Renal cortical epithelial cell (primary cell): ENCODE results near the gene OR14I1. TPM values are rescaled to one million over a fixed set of nuclear protein-coding genes. Genes with fewer than 3 reads are reported as not detected.
"Not testable (repeated sequence)": the region's sequence is repeated elsewhere in the genome, so short reads cannot be mapped to it uniquely, and the experiment has no call there.

ENCODE experiments used
- DNase-seq: peaks from one replicate; pipeline ENCODE4 v3.0.0-alpha.2; 2011; ENCODE audit warnings: low read depth
- total RNA-seq: library from RNA; depleted of rRNA; stranded (reverse); fragments of >200 nt; gene quantifications from 2 replicates; pipeline ENCODE4 v1.2.3, GENCODE V29; 2014

The OR14I1 gene
- total RNA-seq, 1 donor from 2014 or later: not detected

GRCh38 chr1:248688527-248689298 lies 13.9 kb downstream of the OR14I1 start:
- DNase-seq: peak; percentile 7

GRCh38 chr1:248686815-248687214 lies 15.8 kb downstream of the OR14I1 start:
- DNase-seq: peak; percentile 22

GRCh38 chr1:248681651-248682050 lies 20.9 kb downstream of the OR14I1 start:
- no peak for DNase-seq

GRCh38 chr1:248670003-248670402 lies 32.6 kb downstream of the OR14I1 start:
- DNase-seq: no peak

GRCh38 chr1:248663453-248664328 lies 38.9 kb downstream of the OR14I1 start:
- not testable (repeated sequence) for DNase-seq

- not testable (repeated sequence) for DNase-seq
These were observed 45.8 kb downstream of the OR14I1 start for GRCh38 chr1:248656797-248657196.

- DNase-seq: not testable (repeated sequence)
These were observed 47.2 kb downstream of the OR14I1 start, which contains the start of gene OR2T27 for GRCh38 chr1:248655354-248655753. Gene OR2T27 (minus strand): TSS chr1:248655528. CDS start chr1:248650884, 4,644 bp downstream.

Other genes with a start within 250 kb of the OR14I1 start
- gene OR2T3, start 229.4 kb downstream of the OR14I1 start, total RNA-seq: not detected in 2 replicates
- gene OR2T5, start 214.2 kb downstream of the OR14I1 start, total RNA-seq: not detected in 2 replicates
- 0.05 TPM in 1 of 2 replicates, not detected in the other for gene OR2G6, start 194.7 kb downstream of the OR14I1 start, total RNA-seq
- 0.10 TPM in 1 of 2 replicates, not detected in the other for gene OR2T29, start 140.0 kb downstream of the OR14I1 start, total RNA-seq
- gene OR2T34, start 128.0 kb downstream of the OR14I1 start, total RNA-seq: not detected in 2 replicates
- 0.20 TPM in 1 of 2 replicates, not detected in the other for gene OR2T10, start 105.1 kb downstream of the OR14I1 start, total RNA-seq
- gene OR2T11, start 67.7 kb downstream of the OR14I1 start, total RNA-seq: 0.10 TPM in 1 of 2 replicates, not detected in the other
- under 0.01 TPM in 1 of 2 replicates, not detected in the other for gene OR2T35, start 57.5 kb downstream of the OR14I1 start, total RNA-seq
- not detected in 2 replicates for gene OR2T27, start 47.2 kb downstream of the OR14I1 start, total RNA-seq
- gene LYPD8, start 53.0 kb upstream of the OR14I1 start, total RNA-seq: 2.6 and 4.3 TPM in 2 replicates
- 41.7 and 42.8 TPM in 2 replicates for gene SH3BP5L, start 123.1 kb upstream of the OR14I1 start, total RNA-seq
- 18.9 and 34.6 TPM in 2 replicates for gene ZNF672, start 135.5 kb upstream of the OR14I1 start, total RNA-seq
- gene ZNF692, start 156.3 kb upstream of the OR14I1 start, total RNA-seq: 9.4 and 19.6 TPM in 2 replicates
- 7.5 and 12.6 TPM in 2 replicates for gene PGBD2, start 203.5 kb upstream of the OR14I1 start, total RNA-seq